H1 (cell line): ENCODE data around the gene NRSN2. TPM values are rescaled to one million over a fixed set of nuclear protein-coding genes. Genes with fewer than 3 reads are reported as not detected.

Experiments used
- CTCF ChIA-PET: fragments of 300-600 bp; sonication (Branson Sonifier 250); formaldehyde crosslinking; loops from one replicate; lab custom pipeline; 2021; ENCODE audit not compliant: partially characterized antibody; lab: Charles Lee
- POLR2A ChIA-PET: fragments of 300-600 bp; sonication (Branson Sonifier 250); formaldehyde crosslinking; loops from one replicate; lab custom pipeline; 2021; ENCODE audit warnings: inconsistent platforms; ENCODE audit not compliant: partially characterized antibody; lab: Charles Lee
- DNase-seq, 2 experiments: peaks; one replicate each; pipeline versions ENCODE4 v3.0.0 to v3.0.0-alpha.2; 2010 to 2022; ENCODE audit warnings: low spot score in 2 of 2, low read depth in 1 of 2, mixed read lengths in 1 of 2
- FAIRE-seq: peaks from 2 replicates; lab custom pipeline; 2011; peaks lifted over from hg19 to GRCh38; lab: Jason Lieb, UNC
- H2AFZ ChIP-seq: 2 replicates; pipeline ENCODE4 v1.8.1; 2012; ENCODE audit warnings: low read length, inconsistent platforms
- H2AK5ac ChIP-seq: 2 replicates; pipeline ENCODE4 v1.6.1; 2013; ENCODE audit warnings: low read depth, low read length
- H2BK120ac ChIP-seq: replicated peaks from 2 replicates; pipeline ENCODE3; 2013; ENCODE audit warnings: low read depth, low read length, inconsistent platforms
- H2BK12ac ChIP-seq: 2 replicates; pipeline ENCODE4 v1.6.1; 2013; ENCODE audit warnings: low read depth, low read length
- H2BK15ac ChIP-seq: 2 replicates; pipeline ENCODE4 v1.6.1; 2013; ENCODE audit warnings: low read length
- H2BK20ac ChIP-seq: 2 replicates; pipeline ENCODE4 v1.6.1; 2013; ENCODE audit warnings: low read length
- H2BK5ac ChIP-seq: 2 replicates; pipeline ENCODE4 v1.6.1; 2013; ENCODE audit warnings: low read depth, low read length
- H3K14ac ChIP-seq: 2 replicates; pipeline ENCODE4 v1.6.1; 2013; ENCODE audit warnings: inconsistent platforms; ENCODE audit not compliant: insufficient read length
- H3K18ac ChIP-seq: 2 replicates; pipeline ENCODE4 v1.6.1; 2013; ENCODE audit warnings: low read length; ENCODE audit errors: extremely low read depth
- H3K23ac ChIP-seq: 2 replicates; pipeline ENCODE4 v1.6.1; 2013; ENCODE audit warnings: inconsistent platforms; ENCODE audit not compliant: insufficient read length
- H3K23me2 ChIP-seq: 2 replicates; pipeline ENCODE4 v1.6.1; 2013; ENCODE audit warnings: low read depth, low read length
- H3K27ac ChIP-seq: 2 replicates; pipeline ENCODE4 v1.6.1; 2011; ENCODE audit warnings: low read depth, low read length, inconsistent platforms
- H3K27me3 ChIP-seq, 4 experiments: replicated peaks in 1 of 4; 1 replicate in 1 of 4; 2 replicates in 3 of 4; pipeline versions ENCODE4 v1.6.1 to v1.8.1; 2011 to 2013; ENCODE audit warnings: low read length in 3 of 4, mild to moderate bottlenecking in 3 of 4, inconsistent platforms in 2 of 4, mixed read lengths in 2 of 4, moderate library complexity in 1 of 4; ENCODE audit not compliant: control insufficient read depth in 3 of 4, insufficient read depth in 3 of 4; ENCODE audit errors: extremely low read depth in 1 of 4
- H3K36me3 ChIP-seq, 4 experiments: 2 replicates each; pipeline versions ENCODE4 v1.6.1 to v1.8.1; 2011 to 2013; ENCODE audit warnings: mild to moderate bottlenecking in 4 of 4, low read length in 3 of 4, moderate library complexity in 2 of 4, control low read depth in 1 of 4, inconsistent platforms in 1 of 4; ENCODE audit not compliant: insufficient read depth in 4 of 4, control insufficient read depth in 2 of 4
- H3K4ac ChIP-seq: replicated peaks from 2 replicates; pipeline ENCODE3; 2013; ENCODE audit warnings: low read length, low read depth, mixed read lengths, inconsistent platforms; ENCODE audit not compliant: insufficient read length
- H3K4me1 ChIP-seq, 4 experiments: replicated peaks in 1 of 4; 1 replicate in 1 of 4; 2 replicates in 3 of 4; pipeline versions ENCODE4 v1.6.1 to v1.8.1; 2011 to 2013; ENCODE audit warnings: low read length in 3 of 4, inconsistent platforms in 2 of 4, mixed read lengths in 1 of 4; ENCODE audit not compliant: insufficient read depth in 4 of 4, control insufficient read depth in 3 of 4
- H3K4me2 ChIP-seq, 2 experiments: 2 replicates each; pipeline versions ENCODE4 v1.6.1 to v1.8.1; 2011 to 2013; ENCODE audit warnings: low read depth in 2 of 2, low read length in 2 of 2, control low read depth in 1 of 2, inconsistent platforms in 1 of 2, mild to moderate bottlenecking in 1 of 2; ENCODE audit not compliant: insufficient read depth in 1 of 2
- H3K4me3 ChIP-seq, 4 experiments: fragments of 200-600, 300-600 bp in 1 of 4; sonication (generic), shearing (Covaris generic), sonication (Bioruptor Twin) in 1 of 4; 2 replicates each; pipeline versions ENCODE4 v1.5.1 to v1.8.1; 2011 to 2016; ENCODE audit warnings: low read length in 4 of 4, low read depth in 3 of 4, control low read depth in 2 of 4, inconsistent platforms in 2 of 4, mild to moderate bottlenecking in 2 of 4, mixed read lengths in 1 of 4, moderate library complexity in 1 of 4; ENCODE audit not compliant: insufficient read depth in 2 of 4; ENCODE audit errors: extremely low read depth in 1 of 4
- H3K56ac ChIP-seq: replicated peaks from 2 replicates; pipeline ENCODE3; 2013; ENCODE audit warnings: low read depth, mild to moderate bottlenecking, mixed read lengths, low read length, inconsistent platforms; ENCODE audit not compliant: insufficient read length
- H3K79me1 ChIP-seq: 2 replicates; pipeline ENCODE4 v1.6.1; 2013; ENCODE audit warnings: low read depth, low read length, control low read depth
- H3K79me2 ChIP-seq, 2 experiments: 2 replicates each; pipeline versions ENCODE4 v1.6.1 to v1.8.1; 2012 to 2013; ENCODE audit warnings: low read length in 2 of 2, mild to moderate bottlenecking in 2 of 2, inconsistent platforms in 1 of 2; ENCODE audit not compliant: insufficient read depth in 2 of 2, control insufficient read depth in 1 of 2
- H3K9ac ChIP-seq, 4 experiments: replicated peaks in 1 of 4; 1 replicate in 1 of 4; 2 replicates in 3 of 4; pipeline versions ENCODE4 v1.6.1 to v1.8.1; 2011 to 2013; ENCODE audit warnings: low read depth in 3 of 4, low read length in 3 of 4, control low read depth in 2 of 4, mild to moderate bottlenecking in 2 of 4, moderate library complexity in 2 of 4, inconsistent platforms in 1 of 4; ENCODE audit errors: extremely low read depth in 1 of 4
- H3K9me3 ChIP-seq, 2 experiments: 2 replicates each; pipeline versions ENCODE4 v1.6.1 to v1.8.1; 2012 to 2013; ENCODE audit warnings: mild to moderate bottlenecking in 2 of 2, moderate library complexity in 2 of 2, control low read depth in 1 of 2, inconsistent platforms in 1 of 2, low read depth in 1 of 2, low read length in 1 of 2, mixed read lengths in 1 of 2; ENCODE audit not compliant: insufficient read depth in 2 of 2
- H4K20me1 ChIP-seq, 2 experiments: replicated peaks in 1 of 2; 2 replicates each; pipeline versions ENCODE3 to v1.8.1; 2011 to 2013; ENCODE audit warnings: inconsistent platforms in 2 of 2, low read length in 2 of 2, mild to moderate bottlenecking in 1 of 2; ENCODE audit not compliant: insufficient read depth in 2 of 2, control insufficient read depth in 1 of 2
- H4K5ac ChIP-seq: 2 replicates; pipeline ENCODE4 v1.6.1; 2013; ENCODE audit warnings: low read length, low read depth, mixed read lengths, inconsistent platforms; ENCODE audit not compliant: insufficient read length
- H4K8ac ChIP-seq: 2 replicates; pipeline ENCODE4 v1.8.0; 2013; ENCODE audit warnings: mild to moderate bottlenecking, moderate library complexity, low read length, inconsistent platforms; ENCODE audit not compliant: insufficient read depth; ENCODE audit errors: extremely low read depth
- H4K91ac ChIP-seq: replicated peaks from 2 replicates; pipeline ENCODE3; 2013; ENCODE audit warnings: low read length, mixed read lengths, inconsistent platforms; ENCODE audit not compliant: insufficient read length
- BACH1 ChIP-seq: IDR thresholded peaks from 2 replicates; pipeline ENCODE4 v1.6.1; 2012; ENCODE audit warnings: low read length, improper control_type of control experiment
- JUND ChIP-seq: IDR thresholded peaks from 2 replicates; pipeline ENCODE4 v1.6.1; 2011; ENCODE audit warnings: mild to moderate bottlenecking, improper control_type of control experiment, low read length
- POLR2A ChIP-seq, 2 experiments: IDR thresholded peaks; 1 replicate in 1 of 2; 2 replicates in 1 of 2; pipeline ENCODE4 v1.6.1; 2011; ENCODE audit warnings: low read depth in 2 of 2, low read length in 2 of 2, mild to moderate bottlenecking in 2 of 2; ENCODE audit errors: control extremely low read depth in 1 of 2
- POLR2AphosphoS5 ChIP-seq: IDR thresholded peaks from 2 replicates; pipeline ENCODE4 v1.6.1; 2011; ENCODE audit warnings: low read depth, low read length
- RFX5 ChIP-seq: IDR thresholded peaks from 2 replicates; pipeline ENCODE4 v1.6.1; 2011; ENCODE audit warnings: low read depth, low read length, improper control_type of control experiment, borderline replicate concordance
- RNF2 ChIP-seq: fragments of 200-900, 300-1000 bp; sonication (generic); IDR thresholded peaks from 2 replicates; pipeline ENCODE4 v1.7.1; 2016; ENCODE audit warnings: borderline replicate concordance, low read depth, mild to moderate bottlenecking, antibody characterized with exemption, low read length; ENCODE audit not compliant: poor library complexity, severe bottlenecking; ENCODE audit errors: missing control alignments
- WGBS, 2 experiments: shearing (Covaris generic) in 1 of 2; methylation state at CpG; one replicate each; pipeline versions ENCODE4 v1.1.6 to v1.1.7; 2013 to 2015; ENCODE audit warnings: low lambda C conversion rate in 2 of 2, mixed read lengths in 2 of 2, inconsistent platforms in 1 of 2, low coverage in 1 of 2, missing lambda C conversion rate in 1 of 2; ENCODE audit not compliant: insufficient replicate concordance in 2 of 2, insufficient coverage in 1 of 2, insufficient read length in 1 of 2; ENCODE audit errors: extremely low coverage in 1 of 2, missing lambda C conversion rate in 1 of 2; 5-methylcytosine and 5-hydroxymethylcytosine counted together
- polyA plus RNA-seq, 7 experiments: library from polyadenylated mRNA; depleted of rRNA in 3 of 7; stranded (reverse) in 5 of 7; unstranded in 2 of 7; fragments of >200 nt in 5 of 7; fragments of 200-250 nt in 2 of 7; gene quantifications; 1 replicate in 5 of 7; 2 replicates in 1 of 7; 4 replicates in 1 of 7; pipeline versions ENCODE4 v1.2.1 to v1.2.3, GENCODE V29; 2011 to 2013; ENCODE audit warnings: missing spikeins in 2 of 7, mixed read lengths in 2 of 7
- total RNA-seq: library from RNA; stranded (reverse); fragmentation: NEBNext Ultra II Directional; extraction: Animal tissue kit (Norgen Biotek cat#: 25700); gene quantifications from 2 replicates; pipeline ENCODE4 v1.2.1, GENCODE V29; 2021

NRSN2 gene
- total and polyA plus RNA-seq, 2 of the 8 experiments (the other 6 are each of a cell fraction or from before 2014, with no cell fraction given): 19.4 to 33.3 TPM

GRCh38 chr20:387520-387919, 40.6 kb downstream of the NRSN2 start:
- DNase-seq: no peak
- no peak overlapping the region for H2BK120ac ChIP-seq
- no peak for TF ChIP-seq RFX5
- TF ChIP-seq BACH1: no peak
- TF ChIP-seq JUND: no peak
- no peak for TF ChIP-seq POLR2AphosphoS5
- no peak for TF ChIP-seq POLR2A (IDR thresholded peaks at IDR 0.05; ENCODE audit: control extremely low read depth in 1 of 2, low read depth in 2 of 2, low read length in 2 of 2)
- TF ChIP-seq RNF2: no peak
- TF ChIP-seq, all 59 proteins: peak for 0
- Histone ChIP-seq H3K27me3 (peaks cover 0 to 4% (median under 1%) of the 10 kb centered on the region in 4 experiments; a peak in 4 of 7 replicates), H3K4me1 (no peaks in the 10 kb centered on the region), H3K18ac (no peak overlapping the region), H4K5ac (no peak overlapping the region), H2BK12ac (no peak overlapping the region), H3K4me2 (no peak overlapping the region), H3K36me3 (peaks cover 0 to 20% (median 2%) of the 10 kb centered on the region in 4 experiments; a peak in 3 of 8 replicates), H4K8ac (no peak overlapping the region), H3K4ac (no peak overlapping the region), H2BK20ac (no peak overlapping the region), H4K91ac (no peak overlapping the region), H3K79me2 (no peaks in the 10 kb centered on the region; a peak in 1 of 4 replicates), H2AK5ac (no peak overlapping the region), H3K9me3 (no peaks in the 10 kb centered on the region), H3K56ac (no peak overlapping the region), H3K4me3 (no peak overlapping the region), H3K27ac (no peak overlapping the region), H3K23me2 (no peaks in the 10 kb centered on the region), H2BK5ac (no peak overlapping the region), H3K23ac (no peak overlapping the region), H4K20me1 (peaks cover 3% of the 10 kb centered on the region in 2 experiments), H3K14ac (no peak overlapping the region), H3K79me1 (no peaks in the 10 kb centered on the region; the same call in 1 of the 2 replicates), H3K9ac (no peak overlapping the region), H2BK15ac (no peak overlapping the region), H2AFZ (no peak overlapping the region)
- FAIRE-seq: no peak
- POLR2A ChIA-PET: interaction anchor here (0.6 to 15.2 kb wide), 6 partner anchors 11 to 38 kb away, joined by 3 to 263 read pairs (median 4); no protein-coding TSS in a partner anchor
- CTCF ChIA-PET: interaction anchor here (0.9 kb wide), 1 partner anchor 22 kb away, joined by 3 read pairs; no protein-coding TSS in a partner anchor
- 92% methylated on average over 3 of the region's 3 CpGs; no CpG with 5 or more reads in 1 of the 2 experiments for WGBS, 2 experiments
